Measurements from ENCODE around the gene SLC34A3. TPM values are rescaled to one million over a fixed set of nuclear protein-coding genes. Genes with fewer than 3 reads are reported as not detected.

Gene SLC34A3
- total and polyA plus RNA-seq, 2 of the 8 experiments (the other 6 are each of a cell fraction or from before 2014, with no cell fraction given): 0.08 TPM; not detected in 1

DNA sequence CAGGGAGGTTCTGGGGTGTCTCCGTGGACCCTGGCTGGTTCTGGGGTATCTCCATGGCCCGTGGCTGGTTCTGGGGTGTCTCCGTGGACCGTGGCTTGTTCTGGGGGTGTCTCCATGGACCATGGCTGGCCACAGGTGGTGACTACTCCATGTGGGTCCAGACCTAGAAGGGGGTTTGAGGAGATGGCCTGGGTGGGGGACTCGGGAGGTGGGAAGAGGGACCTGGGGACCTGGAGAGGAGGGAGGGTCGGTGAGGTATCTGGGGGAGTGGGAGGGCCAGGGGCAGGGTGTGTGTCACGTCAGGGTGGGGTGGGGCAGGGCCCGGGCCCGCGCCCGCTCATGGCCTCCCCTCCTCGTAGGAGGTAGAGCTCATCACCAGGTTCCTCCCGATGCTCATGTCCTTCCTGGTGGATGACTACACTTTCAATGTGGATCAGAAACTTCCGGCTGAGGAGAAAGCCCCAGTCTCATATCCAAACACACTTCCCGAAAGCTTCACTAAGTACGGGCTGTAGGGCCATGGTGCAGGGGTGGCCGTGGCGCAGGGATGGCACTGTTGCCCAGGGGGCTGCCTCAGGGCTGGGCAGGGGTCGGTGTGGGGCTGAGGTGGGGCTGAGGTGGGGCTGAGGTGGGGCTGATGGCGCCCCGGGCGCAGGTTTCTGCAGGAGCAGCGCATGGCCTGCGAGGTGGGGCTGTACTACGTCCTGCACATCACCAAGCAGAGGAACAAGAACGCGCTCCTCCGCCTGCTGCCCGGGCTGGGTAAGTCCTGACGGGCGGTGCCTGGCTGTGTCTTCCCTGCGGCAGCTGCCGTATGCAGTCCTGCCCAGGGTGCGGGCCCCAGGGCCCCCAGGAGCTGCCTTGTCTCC lies 36.1 kb downstream of the SLC34A3 start:
- Histone ChIP-seq H3K4me1 (replicated peaks in 1 of 4; ENCODE audit: control insufficient read depth in 3 of 4, insufficient read depth in 4 of 4, low read length in 3 of 4) (no peaks in the 10 kb centered on the region), H2AFZ (ENCODE audit: low read length) (no peak overlapping the region), H3K27ac (ENCODE audit: low read depth, low read length) (no peak overlapping the region), H2BK15ac (ENCODE audit: low read length) (no peak overlapping the region), H3K4me3 (ENCODE audit: extremely low read depth in 1 of 4, insufficient read depth in 2 of 4, low read depth in 3 of 4, low read length in 4 of 4) (no peak overlapping the region), H4K8ac (ENCODE audit: extremely low read depth, insufficient read depth, low read length) (no peak overlapping the region), H3K23me2 (ENCODE audit: low read depth, low read length) (no peaks in the 10 kb centered on the region), H3K4ac (replicated peaks; ENCODE audit: insufficient read length, low read depth, low read length) (no peak overlapping the region), H3K27me3 (replicated peaks in 1 of 4; ENCODE audit: control insufficient read depth in 3 of 4, extremely low read depth in 1 of 4, insufficient read depth in 3 of 4, low read length in 3 of 4) (no peaks in the 10 kb centered on the region), H3K36me3 (ENCODE audit: control insufficient read depth in 2 of 4, insufficient read depth in 4 of 4, low read length in 3 of 4) (peaks cover 6 to 37% (median 22%) of the 10 kb centered on the region in 4 experiments), H3K56ac (replicated peaks; ENCODE audit: insufficient read length, low read depth, low read length) (no peak overlapping the region), H3K4me2 (ENCODE audit: insufficient read depth in 1 of 2, low read depth in 2 of 2, low read length in 2 of 2) (no peak overlapping the region), H4K5ac (ENCODE audit: insufficient read length, low read depth, low read length) (no peak overlapping the region), H3K14ac (ENCODE audit: insufficient read length) (no peak overlapping the region), H4K91ac (replicated peaks; ENCODE audit: insufficient read length, low read length) (no peak overlapping the region), H3K79me1 (ENCODE audit: low read depth, low read length) (no peaks in the 10 kb centered on the region), H3K9ac (replicated peaks in 1 of 4; ENCODE audit: extremely low read depth in 1 of 4, low read depth in 3 of 4, low read length in 3 of 4) (no peak overlapping the region), H4K20me1 (replicated peaks in 1 of 2; ENCODE audit: control insufficient read depth in 1 of 2, insufficient read depth in 2 of 2, low read length in 2 of 2) (peaks cover under 1 to 10% of the 10 kb centered on the region in 2 experiments), H3K23ac (ENCODE audit: insufficient read length) (no peak overlapping the region), H2AK5ac (ENCODE audit: low read depth, low read length) (no peak overlapping the region), H3K79me2 (ENCODE audit: control insufficient read depth in 1 of 2, insufficient read depth in 2 of 2, low read length in 2 of 2) (no peaks in the 10 kb centered on the region), H2BK5ac (ENCODE audit: low read depth, low read length) (no peak overlapping the region), H3K9me3 (ENCODE audit: insufficient read depth in 2 of 2, low read depth in 1 of 2, low read length in 1 of 2) (no peaks in the 10 kb centered on the region), H2BK12ac (ENCODE audit: low read depth, low read length) (no peak overlapping the region), H3K18ac (ENCODE audit: extremely low read depth, low read length) (no peak overlapping the region), H2BK120ac (replicated peaks; ENCODE audit: low read depth, low read length) (no peak overlapping the region), H2BK20ac (ENCODE audit: low read length) (no peak overlapping the region)
- POLR2A ChIA-PET (ENCODE audit: partially characterized antibody): interaction anchor here (1.2 to 69.9 kb wide), 3 partner anchors 10 to 137 kb away, joined by 3 to 1462 read pairs (median 1462); partner anchors contain the start of genes CYSRT1, NDOR1, NELFB and RNF208
- CTCF ChIA-PET (ENCODE audit: partially characterized antibody): interaction anchor here (0.8 to 2.6 kb wide), 7 partner anchors 10 to 178 kb away, joined by 3 to 11 read pairs (median 4); no protein-coding TSS in a partner anchor
- FAIRE-seq: no peak
- no peak for DNase-seq (ENCODE audit: low read depth in 1 of 2, low spot score in 2 of 2)
- 95% methylated on average over 15 of the region's 34 CpGs; no CpG with 5 or more reads in 1 of the 2 experiments for WGBS, 2 experiments (ENCODE audit: extremely low coverage in 1 of 2, insufficient coverage in 1 of 2, insufficient read length in 1 of 2, insufficient replicate concordance in 2 of 2, low coverage in 1 of 2, low lambda C conversion rate in 2 of 2, missing lambda C conversion rate in 1 of 2)
- TF ChIP-seq KDM1A (IDR thresholded peaks at IDR 0.05; ENCODE audit: borderline replicate concordance, low read length) (no peak), BRCA1 (IDR thresholded peaks at IDR 0.05; ENCODE audit: low read depth, low read length) (no peak), POLR2AphosphoS5 (IDR thresholded peaks at IDR 0.05; ENCODE audit: low read depth, low read length) (no peak), NRF1 (IDR thresholded peaks at IDR 0.05; ENCODE audit: low read depth, low read length) (no peak), SUZ12 (IDR thresholded peaks at IDR 0.05; ENCODE audit: low read length) (no peak), NANOG (IDR thresholded peaks at IDR 0.05; ENCODE audit: insufficient read depth, low read depth, low read length, poor library complexity, severe bottlenecking) (no peak)

All from H1 (cell line).